ENCODE measurements around the gene PSORS1C2. TPM values are rescaled to one million over a fixed set of nuclear protein-coding genes. Genes with fewer than 3 reads are reported as not detected.
"Not testable (repeated sequence)": the region's sequence is repeated elsewhere in the genome, so short reads cannot be mapped to it uniquely, and the experiment has no call there.

The PSORS1C2 gene
- polyA plus RNA-seq, 1 donor from 2014 or later, result not detected

- H3K4me3 Mint-ChIP-seq, result no peak overlapping the region
- H3K27ac Mint-ChIP-seq, result no peak overlapping the region
- H3K27me3 Mint-ChIP-seq, result no peaks in the 10 kb centered on the region
- no peaks in the 10 kb centered on the region for H3K9me3 Mint-ChIP-seq
- no peaks in the 10 kb centered on the region for H3K36me3 Mint-ChIP-seq
- H3K4me1 Mint-ChIP-seq, result no peaks in the 10 kb centered on the region
Observed at GRCh38 chr6:31171931-31172905, 33.4 kb upstream of the PSORS1C2 start.

- H3K27ac Mint-ChIP-seq, result no peak overlapping the region
Observed at GRCh38 chr6:31170987-31171671, 32.3 kb upstream of the PSORS1C2 start.

GRCh38 chr6:31170600-31170881, 31.7 kb upstream of the PSORS1C2 start, which contains the start of gene POU5F1:
TSS of gene POU5F1 (minus strand) at chr6:31170682. CDS start at chr6:31170620, 62 bp downstream.
- H3K4me1 Mint-ChIP-seq, result peaks cover 0 to 2% (median 2%) of the 10 kb centered on the region in 3 donors
- H3K27me3 Mint-ChIP-seq, result no peaks in the 10 kb centered on the region
- no peaks in the 10 kb centered on the region for H3K36me3 Mint-ChIP-seq
- H3K4me3 Mint-ChIP-seq, result no peak within 1 kb of the TSS
- no peak within 1 kb of the TSS for H3K27ac Mint-ChIP-seq
- no peaks in the 10 kb centered on the region for H3K9me3 Mint-ChIP-seq

More at GRCh38 chr6:31170987-31171671, 32.3 kb upstream of the PSORS1C2 start:
- H3K27me3 Mint-ChIP-seq, result no peaks in the 10 kb centered on the region
- H3K36me3 Mint-ChIP-seq, result no peaks in the 10 kb centered on the region
- peaks cover 0 to under 1% (median under 1%) of the 10 kb centered on the region in 3 donors for H3K4me1 Mint-ChIP-seq
- H3K4me3 Mint-ChIP-seq, result no peak overlapping the region
- no peaks in the 10 kb centered on the region for H3K9me3 Mint-ChIP-seq

- not testable (repeated sequence) for H3K9me3 Mint-ChIP-seq, H3K4me1 Mint-ChIP-seq, H3K27me3 Mint-ChIP-seq, H3K27ac Mint-ChIP-seq, H3K36me3 Mint-ChIP-seq, H3K4me3 Mint-ChIP-seq
Observed at GRCh38 chr6:31169858-31170599, 31.2 kb upstream of the PSORS1C2 start.

GRCh38 chr6:31169123-31169857, 30.4 kb upstream of the PSORS1C2 start:
- H3K4me3 Mint-ChIP-seq, result no peak overlapping the region
- H3K36me3 Mint-ChIP-seq, result no peaks in the 10 kb centered on the region
- H3K4me1 Mint-ChIP-seq, result peaks cover 4 to 10% (median 8%) of the 10 kb centered on the region in 3 donors
- H3K9me3 Mint-ChIP-seq, result no peaks in the 10 kb centered on the region
- H3K27me3 Mint-ChIP-seq, result no peaks in the 10 kb centered on the region
- H3K27ac Mint-ChIP-seq, result peak overlapping the region in 1 of 3 donors; percentile 59

- Mint-ChIP-seq H3K4me3 (no peak overlapping the region), H3K4me1 (peaks cover 9 to 11% (median 11%) of the 10 kb centered on the region in 3 donors), H3K27ac (no peak overlapping the region), H3K36me3 (no peaks in the 10 kb centered on the region), H3K27me3 (no peaks in the 10 kb centered on the region), H3K9me3 (no peaks in the 10 kb centered on the region)
Observed at GRCh38 chr6:31168606-31169005, 29.7 kb upstream of the PSORS1C2 start.

GRCh38 chr6:31165986-31166385, 27.1 kb upstream of the PSORS1C2 start:
- H3K27me3 Mint-ChIP-seq, result no peaks in the 10 kb centered on the region
- H3K9me3 Mint-ChIP-seq, result no peaks in the 10 kb centered on the region
- no peak overlapping the region for H3K27ac Mint-ChIP-seq
- peaks cover 12 to 15% (median 15%) of the 10 kb centered on the region in 3 donors for H3K4me1 Mint-ChIP-seq
- peaks cover 2% of the 10 kb centered on the region for H3K36me3 Mint-ChIP-seq
- H3K4me3 Mint-ChIP-seq, result peak overlapping the region in 1 of 4 donors; percentile 23

- not testable (repeated sequence) for H3K9me3 Mint-ChIP-seq, H3K36me3 Mint-ChIP-seq, H3K27me3 Mint-ChIP-seq
- peak overlapping the region; percentile 1 to 93 (median 72) for H3K4me3 Mint-ChIP-seq
- H3K27ac Mint-ChIP-seq, result peak overlapping the region; percentile 8 to 91 (median 51)
- H3K4me1 Mint-ChIP-seq, result peaks cover 12 to 15% (median 15%) of the 10 kb centered on the region in 3 donors
Observed at GRCh38 chr6:31165064-31165832, 26.4 kb upstream of the PSORS1C2 start.

- peak overlapping the region; percentile 8 to 91 (median 64) for H3K27ac Mint-ChIP-seq
Observed at GRCh38 chr6:31164475-31165063, 25.7 kb upstream of the PSORS1C2 start.

GRCh38 chr6:31163922-31164321, 25.1 kb upstream of the PSORS1C2 start:
- Mint-ChIP-seq H3K36me3 (peaks cover 2% of the 10 kb centered on the region), H3K27me3 (no peaks in the 10 kb centered on the region), H3K27ac (peak overlapping the region in 1 of 3 donors; percentile 64), H3K4me3 (peak overlapping the region in 2 of 4 donors; percentile 2 to 49), H3K9me3 (no peaks in the 10 kb centered on the region), H3K4me1 (peaks cover 17 to 25% (median 24%) of the 10 kb centered on the region in 3 donors)

More at GRCh38 chr6:31164475-31165063, 25.7 kb upstream of the PSORS1C2 start:
- H3K36me3 Mint-ChIP-seq, H3K9me3 Mint-ChIP-seq, H3K27me3 Mint-ChIP-seq: not testable (repeated sequence)
- Mint-ChIP-seq H3K4me1 (peaks cover 16 to 20% (median 20%) of the 10 kb centered on the region in 3 donors), H3K4me3 (peak overlapping the region in 3 of 4 donors; percentile 1 to 93 (median 20))

- peak overlapping the region in 1 of 4 donors; percentile 46 for H3K4me3 Mint-ChIP-seq
- peaks cover 2% of the 10 kb centered on the region for H3K36me3 Mint-ChIP-seq
- no peaks in the 10 kb centered on the region for H3K27me3 Mint-ChIP-seq
- H3K9me3 Mint-ChIP-seq, result no peaks in the 10 kb centered on the region
- peak overlapping the region in 1 of 3 donors; percentile 3 for H3K27ac Mint-ChIP-seq
- peaks cover 21 to 30% (median 26%) of the 10 kb centered on the region in 3 donors for H3K4me1 Mint-ChIP-seq
Observed at GRCh38 chr6:31162463-31163165, 23.7 kb upstream of the PSORS1C2 start.

- Mint-ChIP-seq H3K4me3 (peak overlapping the region in 1 of 4 donors; percentile 46), H3K9me3 (no peaks in the 10 kb centered on the region), H3K36me3 (peaks cover 2% of the 10 kb centered on the region), H3K27ac (no peak overlapping the region), H3K4me1 (peaks cover 21 to 37% (median 26%) of the 10 kb centered on the region in 3 donors), H3K27me3 (no peaks in the 10 kb centered on the region)
Observed at GRCh38 chr6:31161216-31162126, 22.6 kb upstream of the PSORS1C2 start.
